Fibroblast of lung (primary cell): ENCODE measurements around the gene TCTA.

Source experiments
- CTCF ChIP-seq, 2 donors: IDR thresholded peaks in 1 of 2; conservative IDR thresholded peaks in 1 of 2; 1 replicate in 1 of 2; 2 replicates in 1 of 2; pipeline ENCODE4 v1.5.1; 2011 to 2012; ENCODE audit warnings: low read length in 2 of 2, control low read depth in 1 of 2, inconsistent platforms in 1 of 2, low read depth in 1 of 2, mild to moderate bottlenecking in 1 of 2
- EZH2 ChIP-seq: IDR thresholded peaks from 2 replicates; pipeline ENCODE4 v1.5.1; 2012; ENCODE audit warnings: low read length, control low read depth, mild to moderate bottlenecking; ENCODE audit errors: missing control alignments

GRCh38 chr3:49417516-49418120 is 5.4 kb downstream of the TCTA start:
- TF ChIP-seq CTCF (conservative IDR thresholded peaks at IDR 0.05 in 1 of 2, IDR thresholded peaks at IDR 0.05 in 1 of 2; ENCODE audit: low read depth in 1 of 2, low read length in 2 of 2) (no peak), EZH2 (no peak)
